Endothelial cell of umbilical vein (primary cell): Measurements from ENCODE around the gene CFAP210. TPM values are rescaled to one million over a fixed set of nuclear protein-coding genes. Genes with fewer than 3 reads are reported as not detected.
"Not testable (repeated sequence)": the region's sequence is repeated elsewhere in the genome, so short reads cannot be mapped to it uniquely, and the experiment has no call there.

ENCODE experiments used
- BruUV-seq: library from RNA; stranded (reverse); fragments of 400-500 nt; replicated peaks from 2 replicates; lab custom pipeline; 2021; lab: Mats Ljungman, UMichigan
- CTCF ChIA-PET: fragments of 300-600, 350-600 bp; sonication (Branson Sonifier 250); formaldehyde crosslinking; loops from one replicate; lab custom pipeline; 2021; ENCODE audit warnings: antibody characterized with exemption, inconsistent platforms; lab: Charles Lee
- POLR2A ChIA-PET: fragments of 300-600, 350-600 bp; sonication (Branson Sonifier 250); formaldehyde crosslinking; loops from one replicate; lab custom pipeline; 2021; ENCODE audit warnings: antibody characterized with exemption, inconsistent platforms; lab: Charles Lee
- DNase-seq: peaks from one replicate; pipeline ENCODE4 v3.0.0-alpha.2; 2011; ENCODE audit warnings: low read depth, low spot score
- FAIRE-seq: peaks from 2 replicates; lab custom pipeline; 2011; peaks lifted over from hg19 to GRCh38; lab: Jason Lieb, UNC
- H2AFZ ChIP-seq: 2 replicates; pipeline ENCODE4 v1.6.0; 2012; ENCODE audit warnings: low read depth, low read length, control low read depth, inconsistent platforms
- H3K27ac ChIP-seq: 2 replicates; pipeline ENCODE4 v1.5.1; 2011; ENCODE audit warnings: low read depth, mild to moderate bottlenecking, control low read depth, low read length, moderate library complexity; ENCODE audit not compliant: insufficient read depth
- H3K27me3 ChIP-seq, 2 experiments: 2 replicates each; pipeline versions ENCODE4 v1.6.0 to v1.6.1; 2011; ENCODE audit warnings: low read length in 2 of 2, mixed read lengths in 1 of 2; ENCODE audit not compliant: control insufficient read depth in 2 of 2, insufficient read depth in 2 of 2
- H3K36me3 ChIP-seq, 2 experiments: 2 replicates in 1 of 2; 3 replicates in 1 of 2; pipeline ENCODE4 v1.5.1; 2011; ENCODE audit warnings: low read length in 2 of 2, mild to moderate bottlenecking in 1 of 2, moderate library complexity in 1 of 2; ENCODE audit not compliant: control insufficient read depth in 2 of 2, insufficient read depth in 2 of 2; ENCODE audit errors: extremely low read depth in 1 of 2
- H3K4me1 ChIP-seq: 3 replicates; pipeline ENCODE4 v1.5.1; 2011; ENCODE audit warnings: mild to moderate bottlenecking, low read length; ENCODE audit not compliant: control insufficient read depth, insufficient read depth; ENCODE audit errors: extremely low read depth
- H3K4me2 ChIP-seq: 2 replicates; pipeline ENCODE4 v1.6.1; 2011; ENCODE audit warnings: low read length, control low read depth, mixed read lengths; ENCODE audit not compliant: insufficient read depth
- H3K4me3 ChIP-seq, 3 experiments: fragments of 200-600 bp in 1 of 3; sonication (generic), shearing (Covaris generic) in 1 of 3; replicated peaks in 1 of 3; 2 replicates each; pipeline ENCODE4 v1.5.1; 2011 to 2016; ENCODE audit warnings: control low read depth in 3 of 3, low read length in 3 of 3, mild to moderate bottlenecking in 2 of 3, inconsistent platforms in 1 of 3, low read depth in 1 of 3, moderate library complexity in 1 of 3; ENCODE audit not compliant: insufficient read depth in 1 of 3
- H3K79me2 ChIP-seq: 2 replicates; pipeline ENCODE4 v1.6.0; 2012; ENCODE audit warnings: low read length, inconsistent platforms; ENCODE audit not compliant: control insufficient read depth, insufficient read depth
- H3K9ac ChIP-seq: replicated peaks from 2 replicates; pipeline ENCODE3; 2011; ENCODE audit warnings: low read length, control low read depth; ENCODE audit not compliant: insufficient read depth; ENCODE audit errors: extremely low read depth
- H3K9me1 ChIP-seq: replicated peaks from 3 replicates; pipeline ENCODE4 v1.6.0; 2011; ENCODE audit warnings: mild to moderate bottlenecking, low read length; ENCODE audit not compliant: control insufficient read depth, insufficient read depth; ENCODE audit errors: extremely low read depth
- H3K9me3 ChIP-seq: replicated peaks from 2 replicates; pipeline ENCODE4 v1.5.1; 2012; ENCODE audit warnings: low read length, inconsistent platforms; ENCODE audit not compliant: control insufficient read depth, insufficient read depth
- H4K20me1 ChIP-seq: replicated peaks from 2 replicates; pipeline ENCODE3; 2011; ENCODE audit warnings: mild to moderate bottlenecking, low read length; ENCODE audit not compliant: control insufficient read depth, insufficient read depth; ENCODE audit errors: extremely low read depth
- EZH2 ChIP-seq: IDR thresholded peaks from 2 replicates; pipeline ENCODE4 v1.6.1; 2012; ENCODE audit warnings: borderline replicate concordance, low read depth, mild to moderate bottlenecking, moderate library complexity, low read length, inconsistent platforms; ENCODE audit not compliant: severe bottlenecking
- FOS ChIP-seq: IDR thresholded peaks from 2 replicates; pipeline ENCODE4 v1.6.1; 2011; ENCODE audit warnings: mild to moderate bottlenecking, low read length, moderate library complexity, borderline replicate concordance; ENCODE audit not compliant: insufficient read depth
- GATA2 ChIP-seq: IDR thresholded peaks from 2 replicates; pipeline ENCODE4 v1.7.0; 2011; ENCODE audit warnings: low read depth, mild to moderate bottlenecking, moderate library complexity, mixed read lengths, low read length; ENCODE audit not compliant: insufficient read length, insufficient read depth
- JUN ChIP-seq: IDR thresholded peaks from 2 replicates; pipeline ENCODE4 v1.6.1; 2011; ENCODE audit warnings: borderline replicate concordance, low read depth; ENCODE audit not compliant: insufficient read length, insufficient read depth
- MYC ChIP-seq: IDR thresholded peaks from one replicate; pipeline ENCODE4 v1.6.1; 2011; ENCODE audit warnings: mild to moderate bottlenecking, low read depth, low read length
- POLR2A ChIP-seq: IDR thresholded peaks from 2 replicates; pipeline ENCODE4 v1.6.1; 2012; ENCODE audit warnings: low read depth, mild to moderate bottlenecking, control low read depth, low read length
- POLR2AphosphoS5 ChIP-seq: IDR thresholded peaks from 2 replicates; pipeline ENCODE4 v1.6.1; 2012; ENCODE audit warnings: low read depth, mild to moderate bottlenecking, control low read depth, low read length, moderate library complexity; ENCODE audit not compliant: insufficient read depth
- dilution Hi-C: fragments of 300-500 bp; cut with MboI; formaldehyde crosslinking; loops from one replicate; pipeline ENCODE4 v1.15.0; 2019; ENCODE audit warnings: low sequenced_read_pairs; ENCODE audit not compliant: extremely low pct_ligation_motif_present
- intact Hi-C: fragments of 100-400 bp; cut with micrococcal nuclease; formaldehyde crosslinking; loops from one replicate; pipeline ENCODE4 v1.10.0; 2022
- polyA plus RNA-seq, 4 experiments: library from polyadenylated mRNA; depleted of rRNA in 3 of 4; stranded (reverse) in 3 of 4; unstranded in 1 of 4; fragments of >200 nt; gene quantifications; 2 replicates each; pipeline versions ENCODE4 v1.2.1 to v1.2.3, GENCODE V29; 2011 to 2012; ENCODE audit warnings: missing spikeins in 1 of 4
- total RNA-seq: library from RNA; stranded (reverse); gene quantifications from 2 replicates; pipeline ENCODE4 v1.2.3, GENCODE V29; 2021
- TF ChIP-seq, protein P1 (sequence below): IDR thresholded peaks from 2 replicates; pipeline ENCODE4 v1.6.1; 2011; ENCODE audit not compliant: insufficient read depth, insufficient read length
- TF ChIP-seq, protein P2 (sequence below), 2 donors: IDR thresholded peaks; 1 replicate in 1 of 2; 2 replicates in 1 of 2; pipeline ENCODE4 v1.5.1; 2011; ENCODE audit warnings: low read length in 2 of 2, mild to moderate bottlenecking in 2 of 2, moderate library complexity in 2 of 2, control low read depth in 1 of 2, inconsistent platforms in 1 of 2, low read depth in 1 of 2; ENCODE audit not compliant: insufficient read depth in 1 of 2; ENCODE audit errors: extremely low read depth in 1 of 2

Gene CFAP210
- total and polyA plus RNA-seq, 2 donors (not counting 3 experiments of a cell fraction or from before 2014, with no cell fraction given) = not detected

DNA sequence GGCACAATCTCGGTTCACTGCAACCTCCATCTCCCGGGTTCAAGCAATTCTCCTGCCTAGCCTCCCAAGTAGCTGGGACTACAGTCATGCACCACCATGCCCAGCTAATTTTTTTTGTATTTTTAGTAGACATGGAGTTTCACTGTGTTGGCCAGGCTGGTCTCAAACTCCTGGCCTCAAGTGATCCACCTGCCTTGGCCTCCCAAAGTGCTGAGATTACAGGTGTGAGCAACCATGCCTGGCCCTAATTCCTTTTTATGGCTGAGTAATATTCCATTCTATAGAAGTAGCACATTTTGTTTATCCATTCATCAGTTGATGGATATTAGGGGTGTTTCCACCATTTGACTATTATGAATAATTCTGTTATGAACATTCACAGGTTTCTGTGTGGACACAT lies 9.5 kb downstream of the CFAP210 start:
- H3K9me3 ChIP-seq, H3K4me2 ChIP-seq, H3K9ac ChIP-seq, H3K4me1 ChIP-seq, H4K20me1 ChIP-seq, H3K27ac ChIP-seq, dilution Hi-C loops, FAIRE-seq, intact Hi-C loops, H2AFZ ChIP-seq, H3K4me3 ChIP-seq, BruUV-seq, POLR2A ChIA-PET, H3K36me3 ChIP-seq, H3K9me1 ChIP-seq, DNase-seq, H3K79me2 ChIP-seq: not testable (repeated sequence)
- peaks cover 8 to 11% of the 10 kb centered on the region in 2 experiments for H3K27me3 ChIP-seq
- CTCF ChIA-PET = interaction anchor here (0.7 kb wide), 1 partner anchor 117 kb away, joined by 3 read pairs; no protein-coding TSS in a partner anchor

DNA sequence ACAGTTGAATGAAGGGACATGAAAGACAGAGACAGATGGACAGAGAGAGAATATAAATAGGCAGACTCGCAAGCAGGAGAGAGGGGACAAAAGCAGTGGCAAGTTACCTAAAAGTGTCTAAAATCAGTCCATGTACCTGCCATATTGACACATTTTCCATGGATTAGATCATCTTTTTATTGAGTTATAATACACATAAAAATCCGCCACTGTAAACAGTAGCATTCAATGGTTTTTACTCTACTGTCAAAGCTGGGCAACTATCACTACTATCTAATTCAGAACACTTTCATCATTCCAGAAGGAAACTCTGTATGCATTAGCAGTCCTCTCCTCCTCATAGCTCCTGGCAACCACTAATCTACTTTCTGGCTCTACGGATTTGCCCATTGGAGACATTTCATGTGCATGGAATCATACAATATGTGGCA lies 10.1 kb downstream of the CFAP210 start:
- Histone ChIP-seq H3K36me3 (no peaks in the 10 kb centered on the region), H3K4me3 (no peak overlapping the region), H4K20me1 (no peaks in the 10 kb centered on the region), H3K9ac (no peak overlapping the region), H2AFZ (no peak overlapping the region), H3K9me3 (no peaks in the 10 kb centered on the region), H3K9me1 (no peaks in the 10 kb centered on the region), H3K4me2 (no peak overlapping the region), H3K27me3 (peaks cover 6 to 11% of the 10 kb centered on the region in 2 experiments), H3K79me2 (no peaks in the 10 kb centered on the region), H3K4me1 (no peaks in the 10 kb centered on the region), H3K27ac (no peak overlapping the region)
- no peak for DNase-seq
- intact Hi-C loops (no loop called here), dilution Hi-C loops (no loop called here)
- TF ChIP-seq, protein P1, sequence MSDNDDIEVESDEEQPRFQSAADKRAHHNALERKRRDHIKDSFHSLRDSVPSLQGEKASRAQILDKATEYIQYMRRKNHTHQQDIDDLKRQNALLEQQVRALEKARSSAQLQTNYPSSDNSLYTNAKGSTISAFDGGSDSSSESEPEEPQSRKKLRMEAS = no peak
- TF ChIP-seq MYC = no peak
- no peak for TF ChIP-seq GATA2
- TF ChIP-seq POLR2AphosphoS5 = no peak
- TF ChIP-seq, protein P2, sequence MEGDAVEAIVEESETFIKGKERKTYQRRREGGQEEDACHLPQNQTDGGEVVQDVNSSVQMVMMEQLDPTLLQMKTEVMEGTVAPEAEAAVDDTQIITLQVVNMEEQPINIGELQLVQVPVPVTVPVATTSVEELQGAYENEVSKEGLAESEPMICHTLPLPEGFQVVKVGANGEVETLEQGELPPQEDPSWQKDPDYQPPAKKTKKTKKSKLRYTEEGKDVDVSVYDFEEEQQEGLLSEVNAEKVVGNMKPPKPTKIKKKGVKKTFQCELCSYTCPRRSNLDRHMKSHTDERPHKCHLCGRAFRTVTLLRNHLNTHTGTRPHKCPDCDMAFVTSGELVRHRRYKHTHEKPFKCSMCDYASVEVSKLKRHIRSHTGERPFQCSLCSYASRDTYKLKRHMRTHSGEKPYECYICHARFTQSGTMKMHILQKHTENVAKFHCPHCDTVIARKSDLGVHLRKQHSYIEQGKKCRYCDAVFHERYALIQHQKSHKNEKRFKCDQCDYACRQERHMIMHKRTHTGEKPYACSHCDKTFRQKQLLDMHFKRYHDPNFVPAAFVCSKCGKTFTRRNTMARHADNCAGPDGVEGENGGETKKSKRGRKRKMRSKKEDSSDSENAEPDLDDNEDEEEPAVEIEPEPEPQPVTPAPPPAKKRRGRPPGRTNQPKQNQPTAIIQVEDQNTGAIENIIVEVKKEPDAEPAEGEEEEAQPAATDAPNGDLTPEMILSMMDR (IDR thresholded peaks at IDR 0.05; ENCODE audit: extremely low read depth in 1 of 2, insufficient read depth in 1 of 2, low read depth in 1 of 2, low read length in 2 of 2) = no peak
- no peak for TF ChIP-seq EZH2
- TF ChIP-seq FOS = no peak
- no peak for TF ChIP-seq POLR2A
- no peak for TF ChIP-seq JUN
- ChIA-PET POLR2A (no interaction called here), CTCF (interaction anchor here (0.7 kb wide), 1 partner anchor 116 kb away, joined by 3 read pairs; no protein-coding TSS in a partner anchor)
- no TSS peak for BruUV-seq
- no peak for FAIRE-seq
